Central memory CD8-positive, alpha-beta T cell (primary cell): ENCODE data around the gene FIG4.
"Not testable (repeated sequence)": the region's sequence is repeated elsewhere in the genome, so short reads cannot be mapped to it uniquely, and the experiment has no call there.

ENCODE experiments used
- ATAC-seq: fragments of 150-1000 bp; cut with Tn5 transposase; replicated peaks from 2 replicates; pipeline ENCODE4 v1.10.0; 2022; ENCODE audit warnings: mild to moderate bottlenecking, moderate FRiP score, moderate number of reproducible peaks; ENCODE audit not compliant: poor library complexity, severe bottlenecking; ENCODE audit errors: extremely low read depth
- DNase-seq, 2 donors: peaks; one replicate each; pipeline ENCODE4 v3.0.0; 2021; ENCODE audit warnings: low spot score in 2 of 2
- H3K27ac Mint-ChIP-seq: one replicate; pipeline ENCODE4 v1.8.0; 2022; ENCODE audit warnings: low read depth, mild to moderate bottlenecking, moderate library complexity, mixed read lengths
- H3K27me3 Mint-ChIP-seq: one replicate; pipeline ENCODE4 v1.8.0; 2022; ENCODE audit warnings: mixed read lengths
- H3K36me3 Mint-ChIP-seq: one replicate; pipeline ENCODE4 v1.8.0; 2022; ENCODE audit warnings: mild to moderate bottlenecking, moderate library complexity, mixed read lengths; ENCODE audit not compliant: insufficient read depth
- H3K4me1 Mint-ChIP-seq: one replicate; pipeline ENCODE4 v1.8.0; 2022; ENCODE audit warnings: mixed read lengths
- H3K4me3 Mint-ChIP-seq: one replicate; pipeline ENCODE4 v1.8.0; 2022; ENCODE audit warnings: mild to moderate bottlenecking, moderate library complexity, mixed read lengths
- H3K9me3 Mint-ChIP-seq: one replicate; pipeline ENCODE4 v1.8.0; 2022; ENCODE audit warnings: mixed read lengths

FIG4 gene

DNA sequence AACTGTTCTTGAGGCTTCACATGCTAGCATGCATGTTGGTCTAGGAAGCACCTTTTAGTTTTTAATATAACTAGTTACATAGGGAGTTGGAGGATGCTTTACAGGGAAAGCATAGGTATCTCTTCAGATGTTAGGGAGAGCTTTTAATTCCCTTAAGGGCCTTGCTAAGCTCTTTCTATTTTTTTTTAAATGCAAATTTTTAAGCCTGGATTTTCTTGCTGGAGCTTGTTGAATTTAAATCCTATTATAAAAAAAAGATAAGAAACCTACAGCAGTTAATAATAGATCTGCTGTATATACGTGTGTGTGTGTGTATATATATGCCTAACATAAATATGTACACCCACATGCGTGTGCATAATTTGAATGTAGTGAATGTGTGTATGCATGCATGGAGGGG is 79.0 kb downstream of the FIG4 start:
- ATAC-seq (no peak), DNase-seq (no peak)
- Mint-ChIP-seq H3K4me1 (peaks cover 6% of the 10 kb centered on the region), H3K4me3 (no peak overlapping the region), H3K9me3 (no peaks in the 10 kb centered on the region), H3K27ac (no peak overlapping the region), H3K36me3 (peaks cover 17% of the 10 kb centered on the region), H3K27me3 (no peaks in the 10 kb centered on the region)

DNA sequence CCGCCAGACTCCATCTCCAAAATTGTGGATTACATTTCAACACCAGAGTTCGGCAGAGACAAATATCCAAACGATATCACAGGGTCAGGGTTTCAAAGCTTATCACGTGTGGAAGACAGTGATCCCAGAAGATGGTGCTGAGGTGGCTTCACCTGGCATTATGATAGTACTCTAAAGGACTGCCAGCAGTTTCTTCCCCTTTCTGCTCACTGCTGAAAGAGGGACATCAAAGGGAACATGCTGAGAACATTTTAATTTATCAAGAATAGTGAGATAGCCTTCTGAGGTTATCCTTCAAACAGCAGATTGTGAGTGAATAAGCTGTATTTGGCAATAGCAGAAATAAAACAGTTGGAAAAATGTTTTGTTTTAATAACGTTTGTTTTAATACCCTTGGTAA is 79.7 kb downstream of the FIG4 start:
- Mint-ChIP-seq H3K4me3 (no peak overlapping the region), H3K27me3 (no peaks in the 10 kb centered on the region), H3K36me3 (peaks cover 15% of the 10 kb centered on the region), H3K4me1 (peaks cover 6% of the 10 kb centered on the region), H3K9me3 (no peaks in the 10 kb centered on the region), H3K27ac (no peak overlapping the region)
- DNase-seq = no peak
- no peak for ATAC-seq

DNA sequence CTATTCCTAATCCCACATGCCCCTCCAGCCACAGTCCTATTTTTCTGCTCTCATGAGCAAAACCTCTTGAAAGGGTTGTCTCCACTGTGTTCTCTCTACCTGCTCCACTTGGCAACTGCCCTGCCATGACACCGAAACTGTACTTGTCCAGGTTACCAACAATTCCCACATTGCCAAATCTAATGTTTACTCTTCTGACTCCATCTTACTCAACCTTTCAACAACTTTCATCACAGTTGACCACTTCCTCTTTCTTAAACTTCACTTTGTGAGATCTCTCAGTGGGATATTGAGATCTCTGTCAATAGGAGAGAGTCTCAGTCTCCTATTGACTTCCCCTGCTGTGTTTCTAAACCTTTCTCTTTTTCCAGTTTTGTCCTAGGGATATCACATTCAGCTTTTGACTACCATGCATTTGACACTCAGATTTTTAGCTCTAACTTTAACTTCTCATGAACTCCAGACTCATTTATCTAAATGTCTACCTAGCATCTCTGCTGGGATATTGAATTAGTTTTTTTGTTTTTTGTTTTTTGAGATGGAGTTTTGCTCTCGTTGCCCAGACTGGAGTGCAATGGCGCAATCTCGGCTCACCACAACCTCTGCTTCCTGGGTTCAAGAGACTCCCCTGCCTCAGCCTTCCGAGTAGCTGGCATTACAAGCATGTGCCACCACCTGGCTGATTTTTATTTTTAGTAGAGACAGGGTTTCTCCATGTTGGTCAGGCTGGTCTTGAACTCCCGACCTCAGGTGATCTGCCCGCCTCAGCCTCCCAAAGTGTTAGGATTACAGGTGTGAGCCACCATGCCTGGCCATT is 81.1 kb downstream of the FIG4 start:
- H3K27me3 Mint-ChIP-seq, DNase-seq, H3K4me3 Mint-ChIP-seq, H3K36me3 Mint-ChIP-seq, H3K27ac Mint-ChIP-seq, ATAC-seq, H3K9me3 Mint-ChIP-seq, H3K4me1 Mint-ChIP-seq: not testable (repeated sequence)

DNA sequence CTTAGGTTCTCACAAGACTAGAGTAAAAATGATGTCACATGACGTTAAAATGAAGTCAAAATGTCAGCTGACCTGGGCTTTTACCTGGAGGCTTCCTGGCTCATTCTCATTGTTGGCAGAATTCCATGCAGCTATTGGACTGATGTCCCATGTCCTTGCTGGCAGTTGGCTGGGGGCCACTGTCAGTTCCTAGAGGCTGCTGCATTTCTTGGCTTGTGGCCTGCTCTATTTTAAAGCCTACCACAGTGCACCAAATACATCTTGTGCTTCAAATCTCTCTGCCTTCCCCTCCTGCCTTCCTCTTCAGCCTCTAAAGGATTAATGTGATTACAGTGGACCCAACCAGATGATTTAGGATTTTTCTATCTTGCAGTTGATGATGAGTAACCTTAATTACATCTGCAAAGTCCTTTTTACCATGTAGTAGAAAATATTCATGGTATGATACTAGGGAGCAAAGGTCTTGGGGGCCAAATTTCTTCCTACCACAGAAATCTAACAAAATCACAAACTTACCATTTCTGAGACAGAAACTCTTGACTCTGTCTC is 81.9 kb downstream of the FIG4 start:
- H3K9me3 Mint-ChIP-seq = no peaks in the 10 kb centered on the region
- H3K27ac Mint-ChIP-seq = no peak overlapping the region
- no peak for DNase-seq

DNA sequence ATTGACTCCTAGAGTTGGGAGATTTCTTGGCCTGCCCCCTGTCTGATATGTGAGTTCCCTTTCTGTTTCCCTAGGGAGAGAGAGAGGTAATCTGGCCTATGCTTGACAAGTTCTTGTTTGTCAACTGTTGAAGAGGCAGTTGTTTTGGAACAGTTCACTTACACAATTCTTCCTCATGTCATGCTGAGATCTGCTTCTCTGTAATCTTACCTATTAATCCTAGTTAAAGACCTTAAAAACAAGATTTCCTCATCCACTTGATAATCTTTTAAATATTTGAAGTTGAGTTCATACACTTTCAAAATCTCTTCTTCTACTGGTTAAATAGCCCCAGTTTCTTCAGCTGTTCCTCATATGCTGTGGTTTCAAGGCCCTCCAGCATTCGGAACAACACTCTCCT is 89.9 kb downstream of the FIG4 start:
- peaks cover 2% of the 10 kb centered on the region for H3K36me3 Mint-ChIP-seq
- H3K9me3 Mint-ChIP-seq = no peaks in the 10 kb centered on the region
- no peaks in the 10 kb centered on the region for H3K27me3 Mint-ChIP-seq
- no peak overlapping the region for H3K27ac Mint-ChIP-seq
- H3K4me3 Mint-ChIP-seq = no peak overlapping the region
- ATAC-seq (no peak), DNase-seq (no peak)
- no peaks in the 10 kb centered on the region for H3K4me1 Mint-ChIP-seq

More for the DNA sequence above, 81.9 kb downstream of the FIG4 start:
- Mint-ChIP-seq H3K36me3 (peaks cover 3% of the 10 kb centered on the region), H3K27me3 (no peaks in the 10 kb centered on the region), H3K4me3 (no peak overlapping the region), H3K4me1 (peaks cover 6% of the 10 kb centered on the region)
- no peak for ATAC-seq

DNA sequence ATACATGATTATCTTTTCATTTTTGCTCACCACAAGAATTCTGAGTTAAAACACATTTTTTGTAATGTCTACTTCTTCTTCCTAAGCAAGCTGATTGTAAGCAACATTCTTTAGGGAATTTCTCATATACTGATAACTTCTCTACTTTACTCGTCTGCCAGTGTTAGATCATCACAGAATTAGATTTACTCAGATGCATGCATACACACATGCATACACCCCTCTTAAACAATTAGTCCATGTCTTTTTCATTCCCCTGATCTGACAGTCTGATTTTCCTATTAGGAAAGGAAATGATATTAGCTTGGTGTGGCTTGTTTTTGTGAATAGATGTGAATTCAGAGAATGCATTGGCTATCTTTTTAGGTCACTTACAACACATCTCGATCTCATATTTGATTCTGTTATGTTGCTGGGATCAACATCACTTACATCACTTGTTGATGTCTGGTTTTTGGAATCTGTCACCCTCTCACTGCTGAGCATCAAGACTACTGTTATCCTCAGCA is 91.4 kb downstream of the FIG4 start:
- no peak for ATAC-seq
- Mint-ChIP-seq H3K36me3 (peaks cover 3% of the 10 kb centered on the region), H3K4me3 (no peak overlapping the region), H3K9me3 (no peaks in the 10 kb centered on the region), H3K4me1 (no peaks in the 10 kb centered on the region), H3K27me3 (no peaks in the 10 kb centered on the region), H3K27ac (no peak overlapping the region)
- no peak for DNase-seq

DNA sequence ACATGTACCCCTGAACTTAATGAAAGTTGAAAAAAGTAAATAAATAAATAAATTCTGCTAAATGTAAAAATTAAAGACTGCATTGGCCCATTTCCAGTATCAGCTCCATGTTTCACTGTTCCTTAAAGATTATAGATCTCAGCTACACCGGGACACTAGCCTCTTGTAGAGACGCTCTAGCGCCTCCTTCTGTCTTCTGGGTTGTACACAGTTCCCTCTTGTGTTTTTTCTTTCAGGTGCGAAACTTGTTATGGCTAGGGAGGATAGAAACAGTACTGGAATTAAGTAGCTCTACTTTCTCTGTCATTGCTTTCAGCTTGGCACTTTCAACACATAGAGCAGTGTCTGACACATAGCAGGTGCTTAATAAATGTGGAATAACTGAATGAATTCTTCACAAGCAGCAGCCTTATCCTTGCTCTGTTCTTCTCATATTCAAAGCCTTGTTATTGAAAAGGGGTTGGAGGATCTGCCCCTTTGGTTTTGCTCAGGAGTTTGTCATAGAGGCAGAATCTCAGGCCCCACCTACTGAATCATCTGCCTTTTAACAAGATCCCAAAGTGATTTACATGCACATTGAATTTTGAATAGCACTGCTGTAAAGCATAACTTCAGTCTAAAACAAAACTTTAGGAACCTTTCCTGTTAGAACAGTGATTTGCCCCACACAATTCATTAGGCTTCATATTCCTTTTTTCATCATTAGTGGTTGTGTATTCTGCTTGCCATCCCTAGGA is 92.3 kb downstream of the FIG4 start:
- Mint-ChIP-seq H3K27me3 (no peaks in the 10 kb centered on the region), H3K36me3 (peaks cover 3% of the 10 kb centered on the region), H3K27ac (no peak overlapping the region), H3K4me3 (no peak overlapping the region), H3K4me1 (no peaks in the 10 kb centered on the region), H3K9me3 (no peaks in the 10 kb centered on the region)
- ATAC-seq = no peak
- no peak for DNase-seq

DNA sequence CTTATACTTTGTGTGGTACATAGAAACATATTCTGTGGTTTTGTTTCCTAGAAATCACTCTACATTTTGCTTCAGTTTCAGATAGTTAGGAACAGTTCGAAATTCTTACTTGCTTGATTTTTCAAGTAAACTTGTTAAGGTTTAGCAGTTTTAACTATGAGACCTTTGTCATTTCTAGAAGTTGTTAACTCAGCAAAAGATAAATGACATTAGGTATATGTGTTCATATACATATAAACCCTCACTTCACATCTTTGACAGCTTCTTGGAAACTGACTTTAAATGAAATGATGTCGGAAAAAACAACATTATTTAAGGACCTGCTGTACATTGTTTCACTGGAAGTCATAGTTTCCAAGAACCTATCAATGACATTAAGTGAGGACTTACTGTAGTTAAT is 96.2 kb downstream of the FIG4 start:
- no peaks in the 10 kb centered on the region for H3K27me3 Mint-ChIP-seq
- H3K4me3 Mint-ChIP-seq = no peak overlapping the region
- H3K27ac Mint-ChIP-seq = no peak overlapping the region
- H3K4me1 Mint-ChIP-seq = no peaks in the 10 kb centered on the region
- DNase-seq (no peak), ATAC-seq (no peak)
- H3K36me3 Mint-ChIP-seq = peaks cover 9% of the 10 kb centered on the region
- H3K9me3 Mint-ChIP-seq = no peaks in the 10 kb centered on the region

DNA sequence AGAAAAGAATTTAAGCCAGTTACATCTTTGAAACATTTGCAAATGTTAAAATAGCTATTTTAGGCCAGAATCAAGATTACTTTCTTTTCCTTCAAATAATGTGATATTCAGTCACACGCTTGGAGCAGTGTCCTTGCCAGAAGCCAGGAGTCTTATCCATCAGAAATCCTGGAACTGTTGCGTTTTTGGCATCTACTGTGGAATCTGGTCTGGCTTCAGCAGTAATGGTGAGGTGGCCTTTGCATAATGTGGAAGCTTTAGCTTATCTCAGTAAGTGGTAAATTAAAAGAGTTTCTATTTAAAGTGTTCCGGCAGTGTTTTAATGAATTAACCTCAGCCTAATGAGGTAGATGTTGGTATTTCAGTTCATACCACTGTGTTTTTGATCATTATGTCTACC is 97.6 kb downstream of the FIG4 start:
- Mint-ChIP-seq H3K4me3 (no peak overlapping the region), H3K9me3 (no peaks in the 10 kb centered on the region), H3K36me3 (peaks cover 13% of the 10 kb centered on the region), H3K27me3 (no peaks in the 10 kb centered on the region), H3K4me1 (no peaks in the 10 kb centered on the region), H3K27ac (no peak overlapping the region)
- DNase-seq (no peak), ATAC-seq (no peak)

DNA sequence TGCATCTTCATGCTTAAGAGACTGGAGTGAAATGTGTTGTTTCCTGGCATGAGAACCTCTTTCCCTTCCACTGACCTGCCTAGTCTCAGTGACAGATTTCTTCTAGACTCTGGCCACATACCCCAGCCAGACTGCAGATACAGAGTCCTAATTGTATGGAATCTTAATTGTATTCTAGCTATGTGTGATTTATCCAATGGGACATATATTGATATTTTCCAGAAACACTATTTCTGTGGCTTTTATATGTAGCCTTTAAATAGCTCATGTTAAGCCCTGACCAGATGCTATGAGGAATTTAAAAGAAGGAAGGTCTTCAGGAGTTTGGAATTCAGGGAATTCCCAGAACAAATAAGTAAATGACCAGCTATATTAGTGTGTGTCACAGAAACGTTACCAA is 99.0 kb downstream of the FIG4 start:
- DNase-seq (no peak), ATAC-seq (no peak)
- Mint-ChIP-seq H3K27ac (no peak overlapping the region), H3K36me3 (peaks cover 14% of the 10 kb centered on the region), H3K4me3 (no peak overlapping the region), H3K9me3 (no peaks in the 10 kb centered on the region), H3K27me3 (no peaks in the 10 kb centered on the region), H3K4me1 (no peaks in the 10 kb centered on the region)

DNA sequence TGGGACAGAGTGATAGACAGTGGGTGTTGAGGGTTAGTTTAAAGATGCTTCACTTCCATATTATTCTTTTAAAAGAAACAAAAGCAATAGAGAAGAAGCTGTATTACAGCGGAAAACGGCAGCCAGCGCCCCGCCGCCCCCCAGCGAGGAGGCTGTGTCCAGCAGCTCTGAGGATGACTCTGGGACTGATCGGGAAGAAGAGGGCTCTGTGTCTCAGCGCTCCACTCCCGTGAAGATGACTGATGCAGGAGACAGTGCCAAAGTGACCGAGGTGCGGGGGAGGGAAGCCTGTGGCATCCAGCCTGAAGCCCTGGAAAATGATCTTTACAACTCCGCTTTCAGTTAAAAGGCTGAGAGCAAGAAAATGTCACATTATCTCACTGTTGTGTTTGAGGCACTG is 100.2 kb downstream of the FIG4 start:
- ATAC-seq = no peak
- H3K9me3 Mint-ChIP-seq = no peaks in the 10 kb centered on the region
- no peak overlapping the region for H3K4me3 Mint-ChIP-seq
- no peak overlapping the region for H3K27ac Mint-ChIP-seq
- no peaks in the 10 kb centered on the region for H3K27me3 Mint-ChIP-seq
- H3K4me1 Mint-ChIP-seq = no peaks in the 10 kb centered on the region
- H3K36me3 Mint-ChIP-seq = peaks cover 15% of the 10 kb centered on the region
- DNase-seq = no peak

DNA sequence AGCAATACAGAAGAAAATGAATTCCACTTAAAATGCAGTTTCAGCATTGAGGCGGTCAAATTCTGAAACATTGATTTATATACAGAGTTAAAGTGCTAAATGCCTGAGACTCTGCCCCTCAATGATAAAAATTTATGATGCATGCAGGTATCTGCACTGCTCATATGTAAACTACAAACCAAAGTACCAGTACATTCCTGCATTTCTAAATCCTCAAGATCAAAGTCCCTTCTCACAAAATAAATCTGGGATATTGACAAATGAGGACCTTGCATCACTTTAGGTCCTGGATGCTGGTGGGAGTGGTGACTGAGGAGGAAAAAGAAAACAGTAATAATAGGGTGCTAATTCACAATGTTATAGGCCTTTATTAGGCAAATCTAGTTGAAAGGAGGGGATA is 101.9 kb downstream of the FIG4 start:
- no peak for DNase-seq
- no peaks in the 10 kb centered on the region for H3K9me3 Mint-ChIP-seq
- no peaks in the 10 kb centered on the region for H3K27me3 Mint-ChIP-seq
- no peak for ATAC-seq
- H3K4me3 Mint-ChIP-seq = no peak overlapping the region
- H3K27ac Mint-ChIP-seq = no peak overlapping the region
- peaks cover 16% of the 10 kb centered on the region for H3K36me3 Mint-ChIP-seq
- no peaks in the 10 kb centered on the region for H3K4me1 Mint-ChIP-seq

DNA sequence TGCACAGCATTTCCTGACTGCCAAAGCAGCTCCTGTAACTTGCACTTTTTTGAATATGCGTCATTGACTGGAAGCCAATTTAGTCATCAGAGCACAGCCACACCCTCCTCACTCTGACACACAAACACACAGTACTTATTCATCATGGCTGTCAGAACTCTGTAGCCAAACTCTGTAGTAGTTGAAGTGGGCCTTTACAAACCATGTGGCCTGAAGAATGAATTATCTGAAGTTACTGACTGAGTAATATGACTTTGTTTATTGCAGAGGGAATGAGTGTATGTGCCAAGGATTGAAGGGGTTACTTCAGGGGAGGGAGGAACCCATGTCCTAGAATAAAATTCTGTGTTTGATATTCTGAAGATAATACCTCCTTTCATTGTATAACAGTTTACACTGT is 102.7 kb downstream of the FIG4 start:
- H3K4me3 Mint-ChIP-seq = no peak overlapping the region
- no peak for ATAC-seq

More for the DNA sequence above, 102.7 kb downstream of the FIG4 start:
- no peak overlapping the region for H3K27ac Mint-ChIP-seq
- H3K4me1 Mint-ChIP-seq = no peaks in the 10 kb centered on the region
- peaks cover 19% of the 10 kb centered on the region for H3K36me3 Mint-ChIP-seq
- H3K9me3 Mint-ChIP-seq = no peaks in the 10 kb centered on the region
- H3K27me3 Mint-ChIP-seq = no peaks in the 10 kb centered on the region
- DNase-seq = no peak
